Measurements from ENCODE around the gene P2RY2. TPM values are rescaled to one million over a fixed set of nuclear protein-coding genes. Genes with fewer than 3 reads are reported as not detected.

The P2RY2 gene
- total RNA-seq, 6 donors from 2014 or later = 7.8 to 15.0 (median 11.7) TPM

GRCh38 chr11:73217810-73218105 lies 323 bp upstream of the P2RY2 start:
- Histone ChIP-seq H3K4me1 (peaks cover 20 to 39% (median 28%) of the 10 kb centered on the region in 4 donors), H3K27ac (peak overlapping the region; percentile 54 to 84 (median 78)), H3K27me3 (no peaks in the 10 kb centered on the region), H3K36me3 (no peaks in the 10 kb centered on the region), H3K9me3 (no peaks in the 10 kb centered on the region), H3K4me3 (peak overlapping the region; percentile 20 to 55 (median 51))
- ATAC-seq (ENCODE audit: low FRiP score in 2 of 2) (peak in 1 of 2 donors; percentile 2), DNase-seq (no peak)
- 42 to 61% methylated on average over 2 to 11 of the region's 14 CpGs for WGBS, 2 donors
- TF ChIP-seq CTCF (IDR thresholded peaks at IDR 0.05) (no peak), POLR2AphosphoS5 (IDR thresholded peaks at IDR 0.05) (no peak), EP300 (IDR thresholded peaks at IDR 0.05) (no peak), POLR2A (IDR thresholded peaks at IDR 0.05) (no peak)

- H3K27ac ChIP-seq = peak overlapping the region; percentile 54 to 84 (median 78)
- TF ChIP-seq POLR2AphosphoS5 (IDR thresholded peaks at IDR 0.05) = no peak
- no peak for TF ChIP-seq POLR2A (IDR thresholded peaks at IDR 0.05)
- no peak for TF ChIP-seq CTCF (IDR thresholded peaks at IDR 0.05)
- no peak for TF ChIP-seq EP300 (IDR thresholded peaks at IDR 0.05)
- peaks cover 20 to 39% (median 28%) of the 10 kb centered on the region in 4 donors for H3K4me1 ChIP-seq
- no peaks in the 10 kb centered on the region for H3K27me3 ChIP-seq
- no peak for ATAC-seq (ENCODE audit: low FRiP score in 2 of 2)
- H3K9me3 ChIP-seq = no peaks in the 10 kb centered on the region
- WGBS, 2 donors = 38 to 58% methylated on average over 6 to 9 of the region's 9 CpGs
- H3K4me3 ChIP-seq = peak overlapping the region; percentile 40 to 55 (median 51)
- no peak for DNase-seq
- no peaks in the 10 kb centered on the region for H3K36me3 ChIP-seq
Observed at GRCh38 chr11:73218830-73219215, 742 bp downstream of the P2RY2 start.

- 82 to 87% methylated on average over 6 of the region's 6 CpGs for WGBS, 2 donors
- H3K9me3 ChIP-seq = no peaks in the 10 kb centered on the region
- no peaks in the 10 kb centered on the region for H3K27me3 ChIP-seq
- H3K36me3 ChIP-seq = no peaks in the 10 kb centered on the region
- H3K4me3 ChIP-seq = peak overlapping the region in 2 of 4 donors; percentile 51 to 55
- DNase-seq (no peak), ATAC-seq (ENCODE audit: low FRiP score in 2 of 2) (no peak)
- TF ChIP-seq POLR2AphosphoS5 (IDR thresholded peaks at IDR 0.05) (no peak), POLR2A (IDR thresholded peaks at IDR 0.05) (no peak), EP300 (IDR thresholded peaks at IDR 0.05) (no peak), CTCF (IDR thresholded peaks at IDR 0.05) (no peak)
- H3K4me1 ChIP-seq = peaks cover 17 to 39% (median 28%) of the 10 kb centered on the region in 4 donors
- H3K27ac ChIP-seq = no peak overlapping the region
Observed at GRCh38 chr11:73219396-73220285, 1.6 kb downstream of the P2RY2 start.

GRCh38 chr11:73221451-73221850 lies 3.4 kb downstream of the P2RY2 start:
- ATAC-seq (ENCODE audit: low FRiP score in 2 of 2) (no peak), DNase-seq (no peak)
- no peaks in the 10 kb centered on the region for H3K36me3 ChIP-seq
- TF ChIP-seq CTCF (IDR thresholded peaks at IDR 0.05) (no peak), EP300 (IDR thresholded peaks at IDR 0.05) (no peak), POLR2AphosphoS5 (IDR thresholded peaks at IDR 0.05) (no peak), POLR2A (IDR thresholded peaks at IDR 0.05) (no peak)
- H3K9me3 ChIP-seq = no peaks in the 10 kb centered on the region
- no peaks in the 10 kb centered on the region for H3K27me3 ChIP-seq
- 73 to 80% methylated on average over 2 to 4 of the region's 4 CpGs for WGBS, 2 donors
- H3K4me3 ChIP-seq = no peak overlapping the region
- peaks cover 17 to 48% (median 30%) of the 10 kb centered on the region in 4 donors for H3K4me1 ChIP-seq
- H3K27ac ChIP-seq = no peak overlapping the region
